ENCODE measurements around the gene GNAI3.

The GNAI3 gene

DNA sequence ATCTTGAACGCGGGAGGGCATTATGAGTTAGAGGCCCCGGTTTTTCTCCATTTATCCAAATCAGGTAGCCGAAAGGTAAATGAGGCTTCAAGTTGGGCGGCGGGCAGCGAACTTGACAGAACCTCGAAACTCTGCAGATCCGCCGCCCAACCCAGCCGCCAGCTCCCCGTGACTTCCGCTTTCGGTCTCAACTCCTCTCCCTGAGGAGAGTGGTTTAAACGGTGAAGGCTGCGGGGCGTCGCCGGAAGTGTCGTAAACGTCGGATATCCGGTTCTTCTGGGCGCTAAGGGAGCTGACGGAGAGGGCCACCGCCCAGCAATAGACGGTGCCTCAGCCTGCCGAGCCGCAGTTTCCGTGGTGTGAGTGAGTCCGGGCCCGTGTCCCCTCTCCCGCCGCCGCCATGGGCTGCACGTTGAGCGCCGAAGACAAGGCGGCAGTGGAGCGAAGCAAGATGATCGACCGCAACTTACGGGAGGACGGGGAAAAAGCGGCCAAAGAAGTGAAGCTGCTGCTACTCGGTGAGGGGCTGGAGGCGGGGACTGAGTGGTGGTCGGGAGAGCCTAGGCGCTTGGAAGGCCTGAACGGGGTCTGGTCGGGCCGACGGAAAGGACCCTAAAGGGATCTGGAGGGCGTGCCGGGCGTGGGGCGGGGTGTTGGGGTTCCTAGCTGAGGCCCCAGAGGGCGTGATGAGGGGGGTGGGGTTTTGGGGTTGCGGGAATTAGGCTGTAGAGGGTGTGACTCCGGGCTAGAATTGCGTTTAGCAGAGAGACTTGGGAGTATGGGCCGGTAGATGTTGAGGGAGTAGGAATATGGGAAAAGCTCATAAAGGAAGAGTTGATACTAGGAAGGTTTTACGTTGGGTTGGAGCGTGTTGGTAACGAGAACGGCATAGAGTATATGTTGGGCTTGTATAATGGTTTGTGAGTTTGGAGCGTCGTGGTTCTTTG lies at the start of gene GNAI3:
Gene GNAI3 (plus strand): TSS at position 295 of the 947 bp plus-strand sequence. CDS start 106 bp downstream, at position 401.
- DNase-seq: peak; percentile 96

DNA sequence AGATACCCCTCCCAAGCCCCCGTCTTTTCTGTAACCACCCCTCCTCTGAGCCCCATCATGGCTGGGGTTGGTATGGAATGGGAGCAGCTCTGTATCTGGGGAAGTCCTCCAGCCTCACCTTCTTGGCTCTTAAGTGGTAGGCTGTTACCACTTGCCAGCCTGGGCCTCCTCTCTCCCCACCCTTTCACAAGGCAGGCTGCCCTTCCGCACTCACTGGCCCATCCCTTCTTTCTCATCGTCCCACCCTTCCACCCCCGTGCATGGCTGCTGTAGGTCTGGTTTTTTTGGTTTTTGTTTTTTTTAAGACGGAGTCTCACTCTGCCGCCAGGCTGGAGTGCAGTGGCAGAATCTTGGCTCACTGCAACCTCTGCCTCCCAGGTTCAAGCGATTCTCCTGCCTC lies 49.3 kb upstream of the GNAI3 start:
- DNase-seq: no peak

DNA sequence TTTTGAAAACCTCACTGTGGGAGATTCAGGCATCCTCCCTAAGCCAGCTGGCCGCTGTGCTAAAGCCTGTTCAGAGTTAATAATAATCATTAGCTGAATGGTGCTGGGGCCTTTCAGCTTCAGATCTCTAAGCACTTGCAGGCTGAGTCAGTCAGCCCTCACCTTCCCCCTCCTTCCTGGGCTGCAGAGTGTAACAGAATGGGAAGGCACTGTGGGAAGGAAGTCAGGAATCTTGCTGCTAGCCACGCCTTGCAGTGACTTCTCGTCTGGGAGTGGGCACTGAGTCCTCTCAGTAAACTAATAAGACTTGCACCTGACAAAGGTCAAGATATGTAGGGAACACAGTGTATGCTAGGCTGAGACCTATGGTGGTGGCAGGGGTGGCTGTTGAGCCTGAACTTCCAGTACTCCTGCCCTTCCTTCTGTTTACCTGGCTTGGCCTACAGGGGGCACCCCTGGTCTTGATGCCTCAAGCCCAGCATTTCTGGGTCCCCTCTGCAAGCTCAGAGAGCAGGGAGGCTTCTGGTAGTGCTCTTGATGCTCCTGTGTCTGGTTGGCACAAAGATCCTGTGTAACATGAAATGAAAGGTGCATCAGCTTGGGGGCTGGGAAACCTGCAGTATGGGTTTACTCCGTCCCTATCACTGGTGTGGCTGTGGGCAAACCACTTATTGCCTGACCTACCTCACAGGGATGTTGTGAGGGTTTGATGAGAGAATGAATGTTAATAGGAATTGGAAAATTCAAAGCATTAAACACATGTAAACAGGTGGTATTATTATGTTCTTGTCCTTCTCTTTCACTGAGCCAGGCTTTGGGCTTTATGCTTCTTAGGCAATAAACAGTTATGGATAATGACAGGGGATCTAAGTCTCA lies 48.5 kb upstream of the GNAI3 start:
- peak; percentile 73 for DNase-seq

DNA sequence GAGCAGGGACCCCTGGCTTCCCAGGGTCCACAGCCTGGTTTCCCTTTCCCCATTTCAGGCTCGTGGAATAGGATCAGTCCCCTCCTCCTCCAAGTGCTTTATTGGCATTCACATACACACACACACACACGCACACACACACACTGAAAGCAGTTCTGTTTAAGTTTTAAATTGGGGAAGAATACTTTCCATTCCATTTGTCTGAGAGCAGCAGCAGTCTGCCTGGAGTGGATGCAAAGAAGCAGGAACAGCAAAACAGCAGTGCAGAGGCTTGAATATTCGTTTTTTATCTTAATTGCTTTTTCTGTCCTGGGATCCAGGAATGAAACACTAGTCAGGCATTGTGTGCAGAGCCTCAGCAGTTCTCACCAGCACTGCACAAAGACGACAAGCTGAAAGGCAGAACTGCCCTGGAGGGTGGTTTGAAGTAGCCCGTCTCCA lies 47.5 kb upstream of the GNAI3 start:
- no peak for DNase-seq

DNA sequence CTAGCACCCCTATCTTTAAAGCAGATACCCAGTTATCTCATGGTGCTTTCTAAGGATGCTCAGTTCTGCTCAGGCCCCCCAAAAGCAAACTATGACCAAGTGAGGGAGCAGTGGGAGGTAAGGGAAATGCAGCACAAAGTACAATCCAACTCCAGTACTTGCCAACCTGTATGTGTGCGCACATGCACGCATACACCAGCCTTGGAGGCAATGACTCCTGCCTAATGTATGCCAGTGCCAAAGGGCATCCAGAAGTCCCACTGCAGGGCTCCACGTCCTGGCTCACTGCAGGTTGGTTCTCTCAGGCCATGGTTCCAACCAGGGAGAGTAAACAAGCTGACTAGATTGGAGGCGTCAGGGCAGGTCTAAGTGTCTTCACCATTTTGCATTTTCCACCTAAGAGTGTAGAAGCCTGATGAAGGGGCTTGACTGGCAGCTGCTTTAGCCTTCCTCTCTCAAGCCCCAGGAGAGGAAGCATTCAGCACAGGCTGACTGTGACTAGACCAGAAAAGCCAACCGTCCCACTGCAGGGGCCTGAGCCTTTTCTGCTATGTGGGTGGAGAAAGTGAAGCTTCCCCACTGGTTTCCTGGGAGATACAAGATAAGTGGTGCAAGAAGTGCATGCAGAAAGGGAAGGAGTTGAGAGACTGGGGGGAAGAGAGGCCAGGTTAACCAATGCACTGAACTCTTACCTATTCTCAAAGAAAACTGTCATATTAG lies 46.6 kb upstream of the GNAI3 start:
- no peak for DNase-seq

DNA sequence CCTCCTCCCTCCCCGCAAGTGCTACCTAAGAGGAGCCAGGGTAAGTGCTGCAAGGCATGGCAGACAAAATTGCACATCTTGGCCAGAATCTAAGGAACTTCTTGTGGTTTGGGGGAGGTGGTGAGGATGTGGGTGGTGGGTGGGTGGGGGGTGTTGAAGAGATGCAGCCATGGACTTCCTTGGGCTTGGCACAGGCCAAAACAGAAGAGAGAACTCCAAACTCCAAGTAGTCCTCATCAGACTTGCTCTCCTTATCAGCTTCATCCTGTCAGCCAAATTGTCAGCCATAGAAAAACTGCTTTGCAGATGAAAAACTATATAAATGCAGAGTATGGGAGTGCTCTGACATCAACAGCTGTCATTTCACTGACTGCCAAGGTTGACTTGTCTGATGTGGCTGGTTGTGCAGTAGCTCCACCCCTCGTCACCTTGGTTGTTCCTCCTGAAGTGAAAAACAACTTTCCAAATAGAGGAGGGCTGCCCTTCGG lies 46.0 kb upstream of the GNAI3 start:
- peak; percentile 78 for DNase-seq

DNA sequence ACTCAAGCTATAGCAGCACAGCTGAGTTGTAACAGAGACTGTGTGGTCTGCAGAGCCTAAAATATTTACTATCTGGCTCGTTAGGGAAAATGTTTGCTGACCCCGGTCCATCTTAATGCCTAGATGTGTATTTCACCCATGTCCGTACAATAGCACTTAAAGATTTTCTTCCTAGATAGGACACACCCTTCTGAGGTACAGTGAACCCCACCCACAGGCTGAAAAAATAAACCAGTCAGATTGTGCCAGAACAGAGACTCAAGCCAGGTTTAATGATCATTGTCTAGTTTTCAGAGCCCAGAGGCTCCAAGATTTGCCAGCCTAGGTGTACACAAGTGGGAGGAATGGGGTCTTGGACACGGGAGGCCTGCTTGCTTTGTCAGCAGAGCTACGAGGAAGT lies 44.5 kb upstream of the GNAI3 start:
- DNase-seq: peak; percentile 28

DNA sequence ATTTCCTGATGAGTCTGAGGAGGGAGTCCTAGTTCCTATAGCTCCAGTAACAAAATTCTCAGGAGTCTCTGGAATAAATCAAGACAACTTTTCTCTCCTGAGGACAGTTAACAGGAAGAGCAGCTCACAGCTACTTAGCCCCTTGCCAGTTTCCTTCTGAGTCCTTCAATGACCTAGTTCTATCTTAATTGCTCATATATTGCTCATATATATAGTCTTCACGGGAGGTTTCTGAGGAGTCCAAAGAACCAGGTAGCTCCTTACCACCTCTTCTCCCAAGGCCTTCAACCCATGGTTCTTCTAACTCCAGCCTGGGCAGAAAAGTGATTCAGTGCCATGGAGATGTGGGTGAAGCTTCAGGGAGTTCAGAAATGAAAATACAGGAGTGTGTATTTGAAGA lies 43.4 kb upstream of the GNAI3 start:
- DNase-seq: no peak

DNA sequence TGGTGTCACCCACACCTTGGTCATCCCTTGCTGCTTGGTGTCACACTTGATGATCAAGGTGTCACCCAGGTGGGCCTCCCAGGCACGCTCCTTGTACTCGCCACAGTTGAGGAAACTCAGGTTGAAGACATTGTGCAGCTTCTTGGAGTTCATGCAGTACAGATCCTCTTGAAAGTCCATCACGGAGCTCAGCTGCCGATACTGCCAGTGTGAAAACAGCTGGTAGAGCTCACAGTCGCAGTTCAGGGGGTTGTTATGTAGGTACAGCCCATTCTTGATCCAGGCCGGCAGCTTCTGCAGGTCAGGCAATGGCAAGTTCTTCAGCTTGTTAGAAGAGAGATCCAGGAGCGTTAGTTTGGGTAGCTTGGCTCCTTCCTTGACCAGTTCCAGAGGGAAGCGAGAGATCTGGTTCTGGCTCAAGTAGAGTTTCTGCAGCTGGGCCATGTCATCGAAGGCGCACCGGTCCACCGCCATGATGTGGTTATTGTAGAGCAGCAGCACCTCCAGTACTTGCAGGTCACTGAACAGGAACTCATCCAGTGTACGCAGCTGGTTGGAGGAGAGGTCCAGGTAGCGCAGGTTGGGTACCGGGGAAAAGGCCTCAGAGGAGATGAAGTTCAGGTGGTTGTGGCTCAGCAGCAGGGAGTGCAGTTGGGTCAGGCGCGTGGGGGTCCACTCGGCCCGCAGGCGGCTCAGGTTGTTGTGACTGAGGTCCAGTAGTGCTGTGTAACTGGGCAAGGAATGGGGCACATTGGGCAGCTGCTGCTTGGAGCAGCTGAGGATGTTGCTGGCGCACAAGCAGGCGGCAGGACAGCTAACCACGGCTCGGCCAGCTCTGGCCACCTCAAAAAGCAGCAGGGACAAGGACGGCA lies 40.2 kb upstream of the GNAI3 start:
- no peak for DNase-seq

DNA sequence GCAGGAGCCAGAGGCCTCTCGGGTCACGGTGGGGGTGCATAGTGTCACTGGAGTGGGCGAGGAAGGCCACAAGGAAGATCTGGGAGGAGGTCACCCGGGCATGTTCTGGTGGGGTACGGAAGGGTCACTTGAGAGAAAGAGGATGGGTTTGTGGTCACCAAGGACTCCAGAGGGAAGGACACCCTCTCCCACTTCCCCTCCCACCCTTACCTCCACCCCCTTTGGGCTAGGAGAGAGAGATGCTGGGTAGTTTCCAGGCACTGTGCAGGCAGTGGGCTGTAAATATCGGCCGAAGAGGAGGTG lies 39.6 kb upstream of the GNAI3 start:
- DNase-seq: no peak

DNA sequence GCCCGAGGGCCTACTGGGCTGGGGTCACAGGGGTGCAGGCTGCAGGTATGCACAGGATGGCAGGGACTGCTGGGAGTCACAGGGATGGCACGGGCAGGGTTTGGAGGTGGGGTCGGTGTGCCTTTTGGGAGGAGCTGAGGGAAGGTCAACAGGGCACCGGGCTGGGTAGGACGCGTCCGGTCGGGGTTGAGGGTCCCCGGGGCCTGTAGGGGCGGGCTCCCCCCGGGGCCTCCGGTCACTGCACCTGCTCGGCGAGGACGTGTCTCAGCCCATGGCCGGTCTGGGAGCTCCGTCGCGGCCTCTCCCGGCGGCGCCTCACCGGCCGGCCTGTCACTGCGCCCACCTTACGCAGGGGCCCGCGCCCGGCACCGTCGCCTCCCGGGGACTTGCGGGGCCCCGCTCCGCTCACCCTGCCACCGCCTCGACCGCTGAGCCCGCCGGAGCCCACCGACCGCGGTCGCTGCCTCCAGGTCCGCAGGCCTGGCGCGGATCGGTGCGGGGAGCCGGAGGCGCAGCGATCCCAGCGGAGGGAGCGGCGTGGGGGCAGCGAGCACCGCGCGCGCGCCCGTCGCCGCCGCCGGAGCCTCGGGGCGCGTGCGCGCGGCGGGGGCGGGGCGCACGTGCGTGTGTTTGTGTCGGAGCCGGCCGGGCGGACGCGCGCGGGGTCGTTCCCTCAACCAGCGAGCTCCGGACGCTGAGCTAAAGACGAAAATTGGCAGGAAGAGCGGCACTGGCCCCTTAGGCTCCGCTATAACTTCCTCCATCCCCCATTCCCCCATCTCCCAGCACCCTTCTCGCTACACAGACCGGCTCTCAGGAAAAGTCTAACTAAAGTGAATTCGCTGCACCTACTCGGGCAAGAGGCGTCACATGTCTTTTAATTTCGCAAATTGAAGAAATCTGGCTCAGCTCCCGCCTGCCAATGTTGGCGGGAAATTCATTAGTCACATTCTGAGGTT lies 39.0 kb upstream of the GNAI3 start, which contains the start of gene AMIGO1:
Gene AMIGO1 (minus strand): TSS at position 552 of the 959 bp plus-strand sequence. CDS start 815 bp downstream, outside the sequence.
- DNase-seq: peak; percentile 68

DNA sequence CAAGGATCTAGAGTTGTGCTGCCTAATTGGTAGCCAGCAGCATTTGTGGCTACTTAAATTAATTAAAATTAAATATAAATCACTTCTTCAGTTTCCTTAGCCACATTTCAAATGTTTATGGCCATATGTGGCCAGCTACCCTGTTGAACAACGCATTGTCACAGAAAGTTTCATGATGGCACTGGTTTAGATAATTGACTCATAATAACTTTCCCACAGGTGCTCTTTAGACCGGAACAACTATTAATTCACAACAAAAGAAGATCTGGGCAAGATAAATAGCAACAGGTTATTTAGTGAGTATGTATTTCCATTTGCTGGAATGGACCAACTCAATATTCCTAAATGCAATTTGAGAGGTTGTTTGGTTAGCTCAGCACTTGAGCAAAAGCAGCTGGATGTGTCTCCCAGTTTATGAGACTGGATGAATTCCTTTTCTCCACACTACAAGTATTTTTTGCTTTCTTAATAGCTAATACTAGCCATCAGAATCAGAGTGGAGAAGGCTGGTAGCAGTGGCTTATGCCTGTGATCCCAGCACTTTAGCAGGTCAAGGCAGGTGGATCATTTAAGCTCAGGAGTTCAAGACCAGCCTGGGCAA lies 35.2 kb upstream of the GNAI3 start:
- DNase-seq: no peak

DNA sequence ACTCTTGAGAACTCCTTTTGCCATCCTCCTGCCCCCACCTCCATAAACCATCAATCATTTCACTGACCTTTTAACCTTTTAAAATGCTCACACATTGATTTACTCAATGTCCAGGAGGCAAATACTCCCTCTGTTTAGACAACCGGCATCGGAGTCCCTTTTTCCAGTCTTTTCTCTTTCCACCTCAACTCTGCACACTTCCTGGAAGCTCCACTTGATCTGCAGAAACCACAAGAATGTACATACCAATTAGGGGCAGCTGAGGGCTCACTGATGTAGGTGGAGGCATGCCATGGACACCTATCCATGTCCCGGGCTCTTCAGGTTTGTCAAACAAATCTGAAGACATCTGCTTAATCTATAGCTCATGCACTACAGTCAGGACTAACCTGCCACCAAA lies 33.6 kb upstream of the GNAI3 start:
- no peak for DNase-seq

DNA sequence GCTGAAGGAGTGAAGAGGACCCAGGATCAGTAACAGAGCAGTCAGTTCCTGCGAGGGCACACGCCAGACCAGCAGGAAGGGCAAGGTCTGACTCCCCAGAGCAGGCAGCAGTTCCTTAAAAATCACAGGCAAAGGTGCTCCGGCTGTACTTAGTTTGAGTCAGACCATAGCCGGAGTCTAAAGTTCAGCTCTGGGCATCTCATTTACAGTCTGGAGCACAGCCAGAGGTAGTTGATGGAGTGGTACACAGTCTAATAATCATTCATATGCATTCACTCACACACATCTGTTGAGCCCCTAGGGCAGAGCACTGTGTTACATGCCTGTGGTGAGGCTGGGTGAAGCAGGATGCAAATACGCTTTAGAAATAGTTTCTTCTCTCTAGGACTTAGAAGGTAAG lies 31.5 kb upstream of the GNAI3 start:
- DNase-seq: no peak

DNA sequence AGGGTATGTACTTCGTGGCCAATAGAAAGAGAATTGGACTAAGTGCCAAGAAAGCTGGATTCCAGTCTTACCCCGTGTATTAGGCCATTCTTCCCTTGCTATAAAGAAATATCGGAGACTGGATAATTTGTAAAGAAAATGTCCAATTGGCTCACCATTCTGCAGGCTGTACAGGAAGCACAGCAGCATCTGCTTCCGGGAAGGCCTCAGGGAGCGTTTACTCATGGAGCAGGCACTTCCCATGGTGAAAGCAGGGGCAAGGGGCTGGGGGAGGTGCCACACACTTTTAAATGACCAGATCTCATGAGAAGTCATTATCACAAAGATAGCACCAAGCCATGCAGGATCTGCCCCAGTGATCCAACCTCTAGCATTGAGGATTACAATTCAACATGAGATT lies 31.1 kb upstream of the GNAI3 start:
- no peak for DNase-seq

DNA sequence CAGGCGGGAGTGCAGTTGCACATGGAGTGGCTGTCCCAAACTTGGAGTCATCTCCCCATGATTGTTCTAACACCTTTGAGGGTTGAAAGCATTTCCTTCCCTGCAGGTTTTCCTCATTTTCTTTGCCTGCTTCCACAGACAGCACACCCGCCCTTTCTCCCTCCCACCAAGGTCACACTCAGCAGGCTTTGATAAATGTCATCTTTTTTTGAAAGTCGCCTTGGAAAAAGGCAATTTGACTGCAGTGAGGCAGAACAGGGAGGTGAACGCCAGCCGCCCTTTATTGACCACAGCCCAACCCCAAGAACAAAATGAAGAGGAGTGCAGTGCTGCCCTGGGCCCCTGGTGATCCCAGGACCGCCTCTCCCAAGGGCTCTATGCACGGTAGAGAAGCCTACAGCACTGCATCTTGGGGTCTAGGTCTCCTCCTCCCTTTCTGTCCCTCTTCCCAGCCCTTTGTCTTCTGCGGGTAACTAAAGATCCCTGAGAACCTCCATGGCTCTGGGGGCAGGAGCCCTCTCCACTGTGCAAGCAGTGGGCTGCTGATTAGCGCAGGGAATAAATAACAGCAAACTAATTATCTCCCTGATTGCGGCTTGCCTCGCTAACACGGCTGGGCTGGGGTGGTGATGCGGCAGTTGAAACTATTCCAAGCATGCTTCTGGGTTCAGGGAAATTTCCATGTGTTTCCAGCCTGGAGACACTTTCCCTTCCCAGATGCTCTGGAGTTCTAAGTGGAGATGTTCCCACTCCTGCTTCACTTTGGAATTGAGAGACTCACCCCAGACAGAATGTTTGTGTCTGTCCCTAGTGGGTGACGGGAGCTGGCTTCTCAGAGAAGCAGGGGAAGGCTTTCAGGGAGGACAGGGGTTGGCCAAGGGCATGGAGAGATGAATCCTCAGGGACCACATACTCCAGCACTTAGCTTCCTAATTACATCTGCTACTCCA lies 27.1 kb upstream of the GNAI3 start:
- no peak for DNase-seq

DNA sequence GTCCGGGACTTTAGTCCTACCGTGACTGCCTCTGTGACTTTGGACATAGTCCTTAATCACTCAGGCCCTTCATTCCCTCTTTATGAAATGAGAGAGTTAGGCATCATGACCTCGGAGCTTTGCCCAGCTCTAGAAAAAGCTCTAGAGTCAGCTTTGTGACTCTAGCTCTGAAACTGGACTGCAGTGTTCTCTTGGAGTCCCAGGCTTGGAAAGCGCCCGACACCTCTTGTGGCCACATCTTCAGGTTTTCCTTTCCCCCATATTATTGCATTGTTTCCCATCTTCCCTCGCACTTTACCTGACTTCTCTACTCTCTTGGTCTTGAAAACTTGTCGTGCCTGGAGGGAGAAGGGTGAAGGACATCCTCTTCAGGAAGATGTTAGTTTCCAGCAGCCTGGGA lies 26.4 kb upstream of the GNAI3 start:
- DNase-seq: no peak

DNA sequence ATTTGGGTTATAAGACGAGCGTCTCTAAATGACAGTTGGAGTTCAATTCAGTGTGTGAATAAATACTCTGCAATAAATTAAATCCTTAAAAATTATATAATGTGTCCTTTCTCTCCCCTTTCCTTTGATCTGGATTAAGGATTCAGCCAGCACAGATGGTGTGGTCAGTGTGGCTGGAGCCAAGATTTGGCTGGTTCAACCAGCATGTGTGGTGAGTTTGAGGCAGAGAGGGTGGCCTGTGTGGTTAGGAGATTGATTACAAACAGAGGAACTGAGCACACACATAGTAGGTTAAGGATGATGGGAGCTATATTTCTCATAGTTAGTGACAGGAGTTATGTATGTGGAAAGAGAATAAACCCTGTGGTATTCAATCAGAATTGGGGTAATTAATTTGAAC lies 24.7 kb upstream of the GNAI3 start:
- DNase-seq: no peak
